ENCODE measurements around the gene CFHR4.
"Not testable (repeated sequence)": the region's sequence is repeated elsewhere in the genome, so short reads cannot be mapped to it uniquely, and the experiment has no call there.

CFHR4 gene

GRCh38 chr1:196941474-196941873 lies 53.6 kb downstream of the CFHR4 start:
- not testable (repeated sequence) for DNase-seq

- DNase-seq, result not testable (repeated sequence)
These were observed 55.7 kb downstream of the CFHR4 start, which contains the start of gene CFHR2 for GRCh38 chr1:196943568-196943967. TSS of gene CFHR2 (plus strand) at chr1:196943738. CDS start at chr1:196943881, 143 bp downstream.

- DNase-seq, result no peak
These were observed 64.0 kb downstream of the CFHR4 start for GRCh38 chr1:196951711-196952394.

GRCh38 chr1:196954778-196955177 lies 66.9 kb downstream of the CFHR4 start:
- no peak for DNase-seq

- DNase-seq, result no peak
These were observed 68.1 kb downstream of the CFHR4 start for GRCh38 chr1:196955926-196956325.

GRCh38 chr1:196960854-196961253 lies 73.0 kb downstream of the CFHR4 start:
- no peak for DNase-seq
